ENCODE measurements around the gene IFIT1. TPM values are rescaled to one million over a fixed set of nuclear protein-coding genes. Genes with fewer than 3 reads are reported as not detected.

The IFIT1 gene
- total and polyA plus RNA-seq, 9 of the 15 experiments (the other 6 are each of a cell fraction or from before 2014, with no cell fraction given): 0.03 to 0.40 (median 0.18) TPM

GRCh38 chr10:89452193-89452592 lies 59.8 kb downstream of the IFIT1 start:
- Histone ChIP-seq H3K4me1 (replicated peaks in 1 of 2; ENCODE audit: control insufficient read depth in 2 of 2, insufficient read depth in 2 of 2, low read length in 2 of 2) (no peaks in the 10 kb centered on the region), H3K79me2 (ENCODE audit: control insufficient read depth, insufficient read depth, low read length) (no peaks in the 10 kb centered on the region), H3K27me3 (ENCODE audit: control insufficient read depth in 2 of 2, insufficient read depth in 2 of 2, low read length in 2 of 2) (peaks cover 0 to 4% of the 10 kb centered on the region in 2 experiments; a peak in 2 of 5 replicates), H4K20me1 (replicated peaks; ENCODE audit: control insufficient read depth, insufficient read depth, low read length) (no peaks in the 10 kb centered on the region), H3K4me2 (ENCODE audit: insufficient read depth, low read length) (no peak overlapping the region), H3K27ac (ENCODE audit: extremely low read depth, low read depth, low read length) (no peak overlapping the region), H3K9me3 (replicated peaks; ENCODE audit: control insufficient read depth, insufficient read depth, low read depth, low read length) (no peaks in the 10 kb centered on the region), H3K9me1 (ENCODE audit: control insufficient read depth, insufficient read depth, low read length) (no peaks in the 10 kb centered on the region), H3K9ac (ENCODE audit: insufficient read depth in 1 of 2, low read depth in 2 of 2, low read length in 2 of 2) (no peak overlapping the region), H3K4me3 (no peak overlapping the region), H2AFZ (ENCODE audit: low read depth, low read length) (no peak overlapping the region), H3K36me3 (ENCODE audit: control insufficient read depth, insufficient read depth, low read length) (no peaks in the 10 kb centered on the region)
- ATAC-seq (no peak), FAIRE-seq (no peak), DNase-seq (ENCODE audit: extremely low read depth in 1 of 4, low spot score in 3 of 4) (no peak)
- ChIA-PET POLR2A (interaction anchor here (0.7 kb wide), 1 partner anchor 18 kb away, joined by 3 read pairs; no protein-coding TSS in a partner anchor), CTCF (ENCODE audit: low intra/inter-chr PET ratio) (no interaction called here)
- 0% methylated on average over 1 of the region's 1 CpG for WGBS (ENCODE audit: insufficient coverage, low coverage, missing lambda C conversion rate)
- in situ Hi-C loops (cut with MboI) (no loop called here), intact Hi-C loops (cut with micrococcal nuclease) (no loop called here)
- BruUV-seq (replicated peaks): no TSS peak
- peak; percentile 26; the same call in 1 of the 2 replicates for TF ChIP-seq C11orf30 (IDR thresholded peaks at IDR 0.05; ENCODE audit: low read depth)
- no peak for TF ChIP-seq FOXP1 (CRISPR knock-in tag; IDR thresholded peaks at IDR 0.05)
- TF ChIP-seq MAFG (tag; conservative IDR thresholded peaks at IDR 0.05): peak; percentile 44; the same call in 1 of the 2 replicates
- TF ChIP-seq ZNF316 (IDR thresholded peaks at IDR 0.05): peak; percentile 61
- TF ChIP-seq MAFF (IDR thresholded peaks at IDR 0.05; ENCODE audit: low read length): peak; percentile 35

- CTCF ChIA-PET (ENCODE audit: low intra/inter-chr PET ratio): no interaction called here
- in situ Hi-C loops (cut with MboI): no loop called here
These were observed 62.3 kb downstream of the IFIT1 start for GRCh38 chr10:89454561-89455347.

More at GRCh38 chr10:89454561-89455347, 62.3 kb downstream of the IFIT1 start:
- TF ChIP-seq HBP1 (CRISPR knock-in tag; IDR thresholded peaks at IDR 0.05): no peak
- no peak for TF ChIP-seq CEBPB (tag; IDR thresholded peaks at IDR 0.05)
- no peak for TF ChIP-seq TSHZ1 (CRISPR knock-in tag; IDR thresholded peaks at IDR 0.05)
- no peak for TF ChIP-seq ZEB2 (IDR thresholded peaks at IDR 0.05)
- no peak for TF ChIP-seq HDGF (IDR thresholded peaks at IDR 0.05)
- no peak for TF ChIP-seq CREBBP (IDR thresholded peaks at IDR 0.05; ENCODE audit: low read depth, low read length)
- no peak for TF ChIP-seq WHSC1 (IDR thresholded peaks at IDR 0.05; ENCODE audit: low read length)
- no peaks in the 10 kb centered on the region for H3K36me3 ChIP-seq (ENCODE audit: control insufficient read depth, insufficient read depth, low read length)
- no peaks in the 10 kb centered on the region for H4K20me1 ChIP-seq (replicated peaks; ENCODE audit: control insufficient read depth, insufficient read depth, low read length)
- intact Hi-C loops (cut with micrococcal nuclease): no loop called here
- H3K27ac ChIP-seq (ENCODE audit: extremely low read depth, low read depth, low read length): no peak overlapping the region
- H3K9me3 ChIP-seq (replicated peaks; ENCODE audit: control insufficient read depth, insufficient read depth, low read depth, low read length): no peaks in the 10 kb centered on the region
- no peak overlapping the region for H3K9ac ChIP-seq (ENCODE audit: insufficient read depth in 1 of 2, low read depth in 2 of 2, low read length in 2 of 2)
- H3K79me2 ChIP-seq (ENCODE audit: control insufficient read depth, insufficient read depth, low read length): no peaks in the 10 kb centered on the region
- 0% methylated on average over 1 of the region's 1 CpG for WGBS (ENCODE audit: insufficient coverage, low coverage, missing lambda C conversion rate)
- no TSS peak for BruUV-seq (replicated peaks)
- POLR2A ChIA-PET: no interaction called here
- peaks cover 0 to 4% of the 10 kb centered on the region in 2 experiments; a peak in 2 of 5 replicates for H3K27me3 ChIP-seq (ENCODE audit: control insufficient read depth in 2 of 2, insufficient read depth in 2 of 2, low read length in 2 of 2)
- H3K9me1 ChIP-seq (ENCODE audit: control insufficient read depth, insufficient read depth, low read length): no peaks in the 10 kb centered on the region
- no peak overlapping the region for H3K4me2 ChIP-seq (ENCODE audit: insufficient read depth, low read length)
- DNase-seq (ENCODE audit: extremely low read depth in 1 of 4, low spot score in 3 of 4): no peak
- ATAC-seq: no peak
- H3K4me1 ChIP-seq (replicated peaks in 1 of 2; ENCODE audit: control insufficient read depth in 2 of 2, insufficient read depth in 2 of 2, low read length in 2 of 2): no peaks in the 10 kb centered on the region
- H3K4me3 ChIP-seq: no peak overlapping the region
- no peak overlapping the region for H2AFZ ChIP-seq (ENCODE audit: low read depth, low read length)
- FAIRE-seq: no peak
